Activated CD8-positive, alpha-beta memory T cell treated with anti-CD3 and anti-CD28 coated beads, Interleukin-2, amount 50 U/mL, for 1 hour (primary cell): ENCODE data around the gene C6orf141.
"Not testable (repeated sequence)": the region's sequence is repeated elsewhere in the genome, so short reads cannot be mapped to it uniquely, and the experiment has no call there.

ENCODE experiments used
- DNase-seq: peaks from one replicate; pipeline ENCODE4 v3.0.0-alpha.2; 2020; ENCODE audit errors: extremely low read depth

The C6orf141 gene

GRCh38 chr6:49570474-49571079 lies 20.1 kb downstream of the C6orf141 start:
- no peak for DNase-seq

GRCh38 chr6:49576618-49577017 lies 26.1 kb downstream of the C6orf141 start:
- DNase-seq, result no peak

GRCh38 chr6:49579649-49580048 lies 29.2 kb downstream of the C6orf141 start:
- no peak for DNase-seq

- DNase-seq, result no peak
Measured at GRCh38 chr6:49582529-49582928, 32.1 kb downstream of the C6orf141 start.

- not testable (repeated sequence) for DNase-seq
Measured at GRCh38 chr6:49587262-49587661, 36.8 kb downstream of the C6orf141 start.
